Uterus (tissue), 4 donors: ENCODE data around the gene WNT2. TPM values are rescaled to one million over a fixed set of nuclear protein-coding genes. Genes with fewer than 3 reads are reported as not detected.

Experiments used
- DNase-seq, 2 donors: peaks; one replicate each; pipeline ENCODE4 v3.0.0-alpha.2; 2019 to 2020
- H3K27ac ChIP-seq, 2 donors: fragments of 200-600 bp; sonication (generic); 1 replicate in 1 of 2; 2 replicates in 1 of 2; pipeline ENCODE4 v1.5.1; 2016 to 2018
- H3K27me3 ChIP-seq, 2 donors: fragments of 200-600 bp; sonication (generic); one replicate each; pipeline ENCODE4 v1.5.1; 2018 to 2019; ENCODE audit warnings: control low read depth in 1 of 2
- H3K36me3 ChIP-seq, 2 donors: fragments of 200-600 bp; sonication (generic); one replicate each; pipeline ENCODE4 v1.5.1; 2019; ENCODE audit warnings: control low read depth in 1 of 2
- H3K4me1 ChIP-seq, 2 donors: fragments of 200-600 bp; sonication (generic); one replicate each; pipeline ENCODE4 v1.5.1; 2018 to 2019; ENCODE audit warnings: control low read depth in 1 of 2
- H3K4me3 ChIP-seq, 2 donors: fragments of 200-600 bp; sonication (generic); 1 replicate in 1 of 2; 2 replicates in 1 of 2; pipeline ENCODE4 v1.5.1; 2018 to 2019; ENCODE audit warnings: mild to moderate bottlenecking in 1 of 2
- H3K9me3 ChIP-seq, 2 donors: fragments of 200-600 bp; sonication (generic); one replicate each; pipeline ENCODE4 v1.5.1; 2019; ENCODE audit warnings: control low read depth in 1 of 2
- CTCF ChIP-seq, 4 experiments: fragments of 200-600 bp in 2 of 4; fragments of 450-650 bp in 2 of 4; sonication (generic) in 2 of 4; IDR thresholded peaks; one replicate each; pipeline ENCODE4 v1.5.1; 2016 to 2019; ENCODE audit warnings: antibody characterized with exemption in 4 of 4, mild to moderate bottlenecking in 2 of 4, moderate library complexity in 1 of 4
- POLR2A ChIP-seq, 2 donors: fragments of 450-650 bp; IDR thresholded peaks; one replicate each; pipeline ENCODE4 v1.6.1; 2016; ENCODE audit warnings: antibody characterized with exemption in 2 of 2, mild to moderate bottlenecking in 1 of 2, moderate library complexity in 1 of 2
- intact Hi-C: fragments of 100-400 bp; cut with DNase I; formaldehyde crosslinking; loops from one replicate; pipeline ENCODE4 v1.15.1; 2023; ENCODE audit warnings: low total_unique reads
- total RNA-seq, 4 donors: library from RNA; depleted of rRNA in 3 of 4; stranded (reverse); fragments of >200 nt in 3 of 4; gene quantifications; one replicate each; pipeline versions ENCODE4 v1.1.0 to v1.2.4, GENCODE V29; 2014 to 2023
- donor health status: DM: yes; HTN: yes; CAD: no.

The WNT2 gene
- total RNA-seq, 4 donors from 2014 or later, result 1.5 to 8.3 (median 2.3) TPM; not detected in 1

DNA sequence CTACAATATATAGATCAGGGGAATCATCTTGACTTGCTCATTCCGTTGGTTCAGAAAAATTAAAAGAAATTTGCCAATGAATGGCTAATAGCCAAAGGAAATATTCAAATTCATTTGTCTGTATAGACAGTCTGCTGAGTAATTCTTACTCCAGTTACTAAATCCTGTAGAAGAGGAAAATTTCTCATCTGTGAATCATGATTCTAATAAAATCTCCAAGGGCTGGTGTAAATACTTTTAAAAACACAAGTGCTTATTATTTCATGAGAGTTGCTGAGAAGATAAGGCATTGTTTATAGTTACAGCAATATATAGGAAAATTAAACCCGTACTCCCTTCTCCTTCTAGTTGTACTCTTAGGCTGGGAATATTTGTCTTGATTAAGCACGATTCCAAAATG is 53.0 kb downstream of the WNT2 start:
- intact Hi-C loops, result no loop called here
- no peaks in the 10 kb centered on the region for H3K9me3 ChIP-seq

DNA sequence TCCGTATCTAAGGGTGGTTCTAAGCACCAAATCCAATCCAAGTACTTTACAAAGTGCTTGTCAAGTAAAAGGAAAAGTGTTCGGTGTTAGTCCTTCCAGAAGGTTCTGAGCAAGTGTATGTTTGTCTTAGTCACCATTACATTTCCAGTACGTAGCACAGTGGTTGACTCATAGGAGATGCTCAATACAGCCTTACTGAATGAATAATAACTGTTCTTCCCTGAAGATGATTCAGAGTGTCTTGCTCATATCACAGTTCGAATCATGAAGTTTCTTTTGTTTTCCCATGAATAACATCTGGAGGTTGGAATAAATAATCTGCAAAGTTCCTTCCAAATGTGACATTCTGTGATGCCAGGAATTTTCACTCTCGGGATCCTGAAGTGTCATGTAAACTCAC is 53.4 kb downstream of the WNT2 start:
- Histone ChIP-seq H3K9me3 (no peaks in the 10 kb centered on the region), H3K4me1 (no peaks in the 10 kb centered on the region), H3K4me3 (no peak overlapping the region), H3K27ac (peak overlapping the region; percentile 6 to 43), H3K36me3 (no peaks in the 10 kb centered on the region), H3K27me3 (no peaks in the 10 kb centered on the region)
- no peak for DNase-seq
- TF ChIP-seq CTCF (IDR thresholded peaks at IDR 0.05), result no peak
- no peak for TF ChIP-seq POLR2A (IDR thresholded peaks at IDR 0.05)
- intact Hi-C loops, result no loop called here

More for the DNA sequence above, 53.0 kb downstream of the WNT2 start:
- Histone ChIP-seq H3K27me3 (no peaks in the 10 kb centered on the region), H3K36me3 (no peaks in the 10 kb centered on the region), H3K27ac (peak overlapping the region; percentile 38 to 43), H3K4me1 (no peaks in the 10 kb centered on the region), H3K4me3 (no peak overlapping the region)
- no peak for TF ChIP-seq CTCF (IDR thresholded peaks at IDR 0.05)
- DNase-seq, result no peak

GRCh38 chr7:117264716-117265115 is 58.1 kb downstream of the WNT2 start:
- no peak for DNase-seq
- no peaks in the 10 kb centered on the region for H3K27me3 ChIP-seq
- TF ChIP-seq CTCF (IDR thresholded peaks at IDR 0.05) (no peak), POLR2A (IDR thresholded peaks at IDR 0.05) (no peak)

GRCh38 chr7:117262546-117262945 is 60.3 kb downstream of the WNT2 start:
- intact Hi-C loops, result no loop called here
- no peak for DNase-seq
- Histone ChIP-seq H3K4me1 (no peaks in the 10 kb centered on the region), H3K4me3 (no peak overlapping the region), H3K27me3 (no peaks in the 10 kb centered on the region), H3K36me3 (no peaks in the 10 kb centered on the region), H3K9me3 (no peaks in the 10 kb centered on the region), H3K27ac (no peak overlapping the region)
- no peak for TF ChIP-seq CTCF (IDR thresholded peaks at IDR 0.05)
- TF ChIP-seq POLR2A (IDR thresholded peaks at IDR 0.05), result no peak

More at GRCh38 chr7:117264716-117265115, 58.1 kb downstream of the WNT2 start:
- intact Hi-C loops, result no loop called here
- H3K4me3 ChIP-seq, result no peak overlapping the region
- H3K9me3 ChIP-seq, result no peaks in the 10 kb centered on the region
- H3K27ac ChIP-seq, result no peak overlapping the region
- H3K36me3 ChIP-seq, result no peaks in the 10 kb centered on the region
- H3K4me1 ChIP-seq, result no peaks in the 10 kb centered on the region

DNA sequence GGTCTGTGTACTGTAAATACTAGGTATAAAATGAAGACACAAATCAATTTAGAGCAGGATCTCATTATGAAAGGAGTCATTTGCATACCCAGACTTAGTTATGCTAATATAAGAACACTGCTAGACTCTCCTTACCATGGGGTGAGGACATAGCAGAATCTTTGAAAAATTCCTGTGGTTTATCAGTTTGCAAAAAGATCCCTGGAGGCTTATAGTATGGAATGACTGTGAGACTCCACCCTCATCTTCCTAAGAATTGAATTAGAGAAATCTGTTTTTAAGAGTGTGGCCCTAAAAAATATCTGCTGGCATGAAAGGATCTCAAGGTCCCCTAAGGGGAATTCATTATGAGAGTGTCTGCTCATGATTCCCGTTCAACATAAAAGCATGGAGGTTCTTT is 63.2 kb downstream of the WNT2 start:
- H3K9me3 ChIP-seq, result no peaks in the 10 kb centered on the region
- intact Hi-C loops, result no loop called here
- H3K27ac ChIP-seq, result no peak overlapping the region
- H3K27me3 ChIP-seq, result no peaks in the 10 kb centered on the region
- H3K4me3 ChIP-seq, result no peak overlapping the region
- H3K36me3 ChIP-seq, result no peaks in the 10 kb centered on the region
- DNase-seq, result no peak
- TF ChIP-seq CTCF (IDR thresholded peaks at IDR 0.05) (no peak), POLR2A (IDR thresholded peaks at IDR 0.05) (no peak)
- H3K4me1 ChIP-seq, result no peaks in the 10 kb centered on the region
